GM10266 (cell line): ENCODE data around the gene BTRC.

ENCODE experiments used
- DNase-seq: peaks from one replicate; pipeline ENCODE4 v3.0.0; 2012; ENCODE audit errors: extremely low spot score
- TF ChIP-seq, protein P1 (sequence below): IDR thresholded peaks from 2 replicates; pipeline ENCODE4 v1.5.1; 2012; ENCODE audit warnings: mild to moderate bottlenecking, low read depth; ENCODE audit not compliant: control insufficient read depth, insufficient read depth; ENCODE audit errors: missing control alignments

Gene BTRC

GRCh38 chr10:101464082-101464481, 110.1 kb downstream of the BTRC start:
- DNase-seq: no peak
- TF ChIP-seq, protein P1, sequence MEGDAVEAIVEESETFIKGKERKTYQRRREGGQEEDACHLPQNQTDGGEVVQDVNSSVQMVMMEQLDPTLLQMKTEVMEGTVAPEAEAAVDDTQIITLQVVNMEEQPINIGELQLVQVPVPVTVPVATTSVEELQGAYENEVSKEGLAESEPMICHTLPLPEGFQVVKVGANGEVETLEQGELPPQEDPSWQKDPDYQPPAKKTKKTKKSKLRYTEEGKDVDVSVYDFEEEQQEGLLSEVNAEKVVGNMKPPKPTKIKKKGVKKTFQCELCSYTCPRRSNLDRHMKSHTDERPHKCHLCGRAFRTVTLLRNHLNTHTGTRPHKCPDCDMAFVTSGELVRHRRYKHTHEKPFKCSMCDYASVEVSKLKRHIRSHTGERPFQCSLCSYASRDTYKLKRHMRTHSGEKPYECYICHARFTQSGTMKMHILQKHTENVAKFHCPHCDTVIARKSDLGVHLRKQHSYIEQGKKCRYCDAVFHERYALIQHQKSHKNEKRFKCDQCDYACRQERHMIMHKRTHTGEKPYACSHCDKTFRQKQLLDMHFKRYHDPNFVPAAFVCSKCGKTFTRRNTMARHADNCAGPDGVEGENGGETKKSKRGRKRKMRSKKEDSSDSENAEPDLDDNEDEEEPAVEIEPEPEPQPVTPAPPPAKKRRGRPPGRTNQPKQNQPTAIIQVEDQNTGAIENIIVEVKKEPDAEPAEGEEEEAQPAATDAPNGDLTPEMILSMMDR: no peak

- no peak for DNase-seq
- TF ChIP-seq, protein P1: no peak
Measured at GRCh38 chr10:101464599-101464998, 110.6 kb downstream of the BTRC start.

DNA sequence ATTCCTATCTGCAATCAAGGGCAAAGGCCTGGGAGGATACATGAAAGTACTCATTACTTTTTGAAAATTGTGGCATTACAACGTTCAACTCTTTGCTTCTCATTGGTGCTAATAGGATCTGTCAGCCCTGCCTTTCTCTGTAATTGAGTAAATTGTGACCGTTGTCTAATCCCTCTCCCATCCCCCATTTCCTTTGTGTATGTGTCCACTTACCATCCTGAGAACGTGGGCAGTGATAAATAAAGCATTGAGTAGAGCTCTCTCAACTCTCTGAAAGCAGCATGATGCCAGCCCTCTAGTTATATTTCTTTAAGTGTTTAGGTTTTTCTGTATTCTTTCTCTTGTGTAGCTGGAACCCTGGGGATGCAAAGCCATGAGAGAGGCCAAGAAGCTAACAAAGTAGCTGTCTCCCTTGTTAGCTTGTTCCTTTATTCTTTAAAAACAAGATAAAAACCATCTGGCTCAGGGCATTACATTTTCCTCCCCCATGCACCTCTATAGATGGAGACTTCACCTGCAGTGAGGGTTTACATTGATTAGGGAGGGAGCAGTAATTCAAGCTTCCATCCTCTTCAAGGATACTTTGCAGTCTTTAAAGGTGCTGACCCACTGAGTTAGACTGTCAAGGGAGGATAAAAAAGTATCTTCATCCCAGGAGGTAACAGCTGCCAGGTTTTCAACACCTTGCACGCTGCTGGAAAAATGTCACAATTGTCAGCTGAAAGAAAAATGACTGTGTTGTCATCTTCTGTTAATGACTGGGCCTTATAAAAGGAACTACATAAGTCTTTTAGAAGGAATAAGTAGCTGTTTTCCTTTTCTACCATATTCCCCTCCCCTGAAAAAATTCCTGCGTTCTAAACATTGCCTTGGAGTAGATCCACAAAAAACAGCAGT, 112.3 kb downstream of the BTRC start:
- TF ChIP-seq, protein P1: no peak
- no peak for DNase-seq

DNA sequence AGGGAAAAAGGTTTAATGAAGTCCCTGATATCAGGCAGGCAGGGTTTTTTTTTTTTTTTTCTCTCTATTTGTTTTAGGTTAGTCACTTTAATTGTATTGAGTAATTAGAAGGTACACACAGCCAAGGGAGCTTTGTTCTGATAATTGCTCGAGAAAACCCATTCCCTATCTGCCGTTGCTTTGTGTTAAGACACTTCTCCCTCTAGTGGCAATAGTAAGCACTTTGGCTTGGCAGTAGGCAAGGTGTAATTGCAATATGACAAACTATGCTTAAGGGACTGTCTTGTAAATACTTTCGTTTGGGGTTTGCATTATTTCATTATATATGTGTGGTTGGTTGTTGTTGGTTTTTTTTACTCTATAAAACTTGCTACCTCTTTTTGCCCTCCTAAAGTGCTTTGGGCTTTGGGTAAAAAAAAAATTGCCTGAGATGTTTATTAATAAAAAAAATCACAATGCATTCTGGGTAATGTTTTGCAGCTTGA, 113.4 kb downstream of the BTRC start:
- TF ChIP-seq, protein P1: peak; percentile 86
- DNase-seq: peak; percentile 61

DNA sequence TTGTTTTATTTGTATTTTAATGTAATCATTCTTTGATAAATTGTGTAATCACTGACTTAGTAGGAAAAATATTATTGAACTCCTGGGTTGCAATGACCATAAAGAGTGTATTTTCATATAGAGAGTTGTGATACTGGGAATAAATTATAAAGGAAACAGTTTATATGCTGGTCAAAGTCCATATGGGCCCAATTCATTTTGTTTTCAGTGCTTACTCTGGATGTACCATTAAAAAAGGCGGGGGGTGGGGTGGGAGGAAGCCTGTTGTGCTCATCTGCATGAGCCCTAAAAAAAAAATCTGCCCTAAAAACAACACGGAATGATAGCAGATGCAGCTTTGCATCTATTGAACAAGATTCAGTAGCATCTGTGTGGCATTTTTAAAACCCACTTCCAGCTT, 114.2 kb downstream of the BTRC start:
- DNase-seq: no peak
- TF ChIP-seq, protein P1: no peak

DNA sequence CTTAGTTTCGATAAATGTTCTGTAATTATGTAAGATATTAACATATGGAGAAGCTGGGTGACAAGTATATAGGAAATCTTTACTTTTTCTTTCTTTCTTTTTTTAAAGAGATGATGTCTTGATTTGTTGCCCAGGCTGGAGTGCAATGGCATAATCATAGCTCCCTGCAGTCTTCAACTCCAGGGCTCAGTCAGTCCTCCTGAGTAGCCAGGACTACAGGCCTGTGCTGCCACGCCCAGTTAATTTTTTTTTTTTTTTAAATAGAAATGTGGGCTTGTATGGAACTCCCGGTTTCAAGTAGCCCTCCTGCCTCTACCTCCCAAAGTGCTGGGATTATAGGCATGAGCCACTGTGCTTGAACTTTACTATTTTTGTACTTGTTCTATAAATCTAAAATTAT, 122.4 kb downstream of the BTRC start:
- TF ChIP-seq, protein P1: no peak
- DNase-seq: no peak

DNA sequence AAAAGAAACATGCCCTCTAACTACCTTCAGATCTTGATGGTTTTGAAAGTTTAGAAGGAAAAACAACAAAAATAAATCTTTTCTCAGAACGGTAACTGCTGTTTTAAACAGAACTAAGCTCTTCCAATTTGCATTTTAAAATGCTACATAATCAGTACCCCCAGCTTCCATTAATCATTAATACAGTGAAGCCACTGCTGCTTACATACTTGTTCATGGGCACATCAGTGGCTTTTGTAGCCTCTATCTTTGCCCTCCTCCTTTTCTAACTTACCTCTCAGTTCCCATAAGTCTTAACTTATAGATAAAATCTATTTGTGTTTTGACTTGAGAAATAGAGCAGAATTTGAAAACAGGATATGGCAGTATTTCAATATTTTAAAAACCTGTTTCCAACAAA, 125.0 kb downstream of the BTRC start:
- no peak for DNase-seq
- TF ChIP-seq, protein P1: no peak
